Kidney epithelial cell (primary cell): Measurements from ENCODE around the gene PCDHA5. TPM values are rescaled to one million over a fixed set of nuclear protein-coding genes. Genes with fewer than 3 reads are reported as not detected.

ENCODE experiments used
- DNase-seq: peaks from one replicate; pipeline ENCODE4 v3.0.0-alpha.2; 2010; ENCODE audit warnings: low read depth
- H3K27me3 ChIP-seq: 2 replicates; pipeline ENCODE4 v1.6.0; 2011; ENCODE audit warnings: low read length; ENCODE audit not compliant: control insufficient read depth, insufficient read depth
- H3K36me3 ChIP-seq: 2 replicates; pipeline ENCODE4 v1.5.1; 2011; ENCODE audit warnings: low read length; ENCODE audit not compliant: control insufficient read depth, insufficient read depth
- H3K4me3 ChIP-seq: 2 replicates; pipeline ENCODE4 v1.5.1; 2011; ENCODE audit warnings: low read depth, mild to moderate bottlenecking, control low read depth, low read length
- total RNA-seq: library from RNA; depleted of rRNA; stranded (reverse); fragments of >200 nt; gene quantifications from 2 replicates; pipeline ENCODE4 v1.2.3, GENCODE V29; 2015
- TF ChIP-seq, protein P1 (sequence below): IDR thresholded peaks from 2 replicates; pipeline ENCODE4 v1.5.1; 2011; ENCODE audit warnings: mild to moderate bottlenecking, moderate library complexity, low read length, control low read depth, inconsistent platforms; ENCODE audit not compliant: insufficient read depth, poor library complexity, severe bottlenecking

PCDHA5 gene
- total RNA-seq, 1 donor from 2014 or later = not detected

- H3K4me3 ChIP-seq = no peak within 1 kb of the TSS
- no peak for DNase-seq
- H3K36me3 ChIP-seq = no peaks in the 10 kb centered on the region
- TF ChIP-seq, protein P1, sequence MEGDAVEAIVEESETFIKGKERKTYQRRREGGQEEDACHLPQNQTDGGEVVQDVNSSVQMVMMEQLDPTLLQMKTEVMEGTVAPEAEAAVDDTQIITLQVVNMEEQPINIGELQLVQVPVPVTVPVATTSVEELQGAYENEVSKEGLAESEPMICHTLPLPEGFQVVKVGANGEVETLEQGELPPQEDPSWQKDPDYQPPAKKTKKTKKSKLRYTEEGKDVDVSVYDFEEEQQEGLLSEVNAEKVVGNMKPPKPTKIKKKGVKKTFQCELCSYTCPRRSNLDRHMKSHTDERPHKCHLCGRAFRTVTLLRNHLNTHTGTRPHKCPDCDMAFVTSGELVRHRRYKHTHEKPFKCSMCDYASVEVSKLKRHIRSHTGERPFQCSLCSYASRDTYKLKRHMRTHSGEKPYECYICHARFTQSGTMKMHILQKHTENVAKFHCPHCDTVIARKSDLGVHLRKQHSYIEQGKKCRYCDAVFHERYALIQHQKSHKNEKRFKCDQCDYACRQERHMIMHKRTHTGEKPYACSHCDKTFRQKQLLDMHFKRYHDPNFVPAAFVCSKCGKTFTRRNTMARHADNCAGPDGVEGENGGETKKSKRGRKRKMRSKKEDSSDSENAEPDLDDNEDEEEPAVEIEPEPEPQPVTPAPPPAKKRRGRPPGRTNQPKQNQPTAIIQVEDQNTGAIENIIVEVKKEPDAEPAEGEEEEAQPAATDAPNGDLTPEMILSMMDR = no peak
- H3K27me3 ChIP-seq = no peaks in the 10 kb centered on the region
These were observed 34.6 kb downstream of the PCDHA5 start, which contains the start of gene PCDHA10 for GRCh38 chr5:140855772-140856674. Gene PCDHA10, plus strand, starts transcription at chr5:140855897. Its CDS starts 152 bp downstream, at chr5:140856049.

DNA sequence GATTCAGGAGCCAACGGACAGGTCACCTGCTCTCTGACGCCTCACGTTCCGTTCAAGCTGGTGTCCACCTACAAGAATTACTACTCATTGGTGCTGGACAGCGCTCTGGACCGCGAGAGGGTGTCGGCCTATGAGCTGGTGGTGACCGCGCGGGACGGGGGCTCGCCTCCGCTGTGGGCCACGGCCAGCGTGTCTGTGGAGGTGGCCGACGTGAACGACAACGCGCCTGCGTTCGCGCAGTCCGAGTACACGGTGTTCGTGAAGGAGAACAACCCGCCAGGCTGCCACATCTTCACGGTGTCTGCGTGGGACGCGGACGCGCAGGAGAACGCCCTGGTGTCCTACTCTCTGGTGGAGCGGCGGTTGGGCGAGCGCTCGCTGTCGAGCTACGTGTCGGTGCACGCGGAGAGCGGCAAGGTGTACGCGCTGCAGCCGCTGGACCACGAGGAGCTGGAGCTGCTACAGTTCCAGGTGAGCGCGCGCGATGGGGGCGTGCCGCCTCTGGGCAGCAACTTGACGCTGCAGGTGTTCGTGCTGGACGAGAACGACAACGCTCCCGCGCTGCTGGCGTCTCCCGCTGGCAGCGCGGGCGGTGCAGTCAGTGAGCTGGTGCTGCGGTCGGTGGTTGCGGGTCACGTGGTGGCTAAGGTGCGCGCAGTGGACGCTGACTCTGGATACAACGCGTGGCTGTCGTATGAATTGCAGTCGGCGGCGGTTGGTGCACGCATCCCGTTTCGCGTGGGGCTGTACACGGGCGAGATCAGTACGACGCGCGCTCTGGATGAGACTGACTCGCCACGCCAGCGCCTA, 36.0 kb downstream of the PCDHA5 start:
- no peak for DNase-seq
- H3K27me3 ChIP-seq = no peaks in the 10 kb centered on the region
- no peak overlapping the region for H3K4me3 ChIP-seq
- TF ChIP-seq, protein P1 = no peak
- no peaks in the 10 kb centered on the region for H3K36me3 ChIP-seq

GRCh38 chr5:140857987-140858240, 36.5 kb downstream of the PCDHA5 start:
- Histone ChIP-seq H3K36me3 (no peaks in the 10 kb centered on the region), H3K27me3 (no peaks in the 10 kb centered on the region), H3K4me3 (no peak overlapping the region)
- DNase-seq = no peak
- TF ChIP-seq, protein P1 = no peak

- no peaks in the 10 kb centered on the region for H3K27me3 ChIP-seq
- H3K4me3 ChIP-seq = no peak overlapping the region
- TF ChIP-seq, protein P1 = no peak
- no peak for DNase-seq
- H3K36me3 ChIP-seq = no peaks in the 10 kb centered on the region
These were observed 41.3 kb downstream of the PCDHA5 start for GRCh38 chr5:140862441-140863295.

DNA sequence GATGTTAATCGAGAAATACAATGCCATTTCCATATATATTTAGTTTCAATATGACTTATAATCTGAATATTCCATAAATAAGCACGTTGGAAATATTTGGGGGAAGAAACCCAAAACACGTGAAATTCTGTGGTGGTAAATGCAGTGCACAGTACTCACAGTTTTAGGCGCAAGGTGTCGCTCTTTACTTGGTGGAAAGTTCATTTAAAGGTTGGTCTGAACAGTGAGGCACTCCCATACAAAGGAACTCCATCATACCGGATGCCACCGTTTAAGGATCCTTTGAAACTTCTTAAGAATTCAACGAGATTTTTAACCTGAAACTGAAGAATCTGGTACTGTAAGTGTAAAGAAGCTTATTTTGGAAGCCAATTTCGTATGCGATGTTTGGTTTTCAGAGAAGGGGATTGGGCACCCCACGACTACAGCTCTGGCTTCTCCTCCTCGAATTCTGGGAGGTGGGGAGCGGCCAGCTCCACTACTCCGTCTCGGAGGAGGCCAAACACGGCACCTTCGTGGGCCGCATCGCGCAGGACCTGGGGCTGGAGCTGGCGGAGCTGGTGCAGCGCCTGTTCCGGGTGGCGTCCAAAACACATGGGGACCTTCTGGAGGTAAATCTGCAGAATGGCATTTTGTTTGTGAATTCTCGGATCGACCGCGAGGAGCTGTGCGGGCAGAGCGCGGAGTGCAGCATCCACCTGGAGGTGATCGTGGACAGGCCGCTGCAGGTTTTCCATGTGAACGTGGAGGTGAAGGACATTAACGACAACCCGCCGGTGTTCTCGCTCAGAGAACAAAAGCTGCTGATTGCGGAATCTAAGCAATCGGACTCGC, 47.5 kb downstream of the PCDHA5 start, which contains the start of gene PCDHA11:
PCDHA11 (plus strand) TSS at position 237 of the 834 bp plus-strand sequence; CDS start at position 384, 147 bp downstream.
- Histone ChIP-seq H3K36me3 (no peaks in the 10 kb centered on the region), H3K4me3 (no peak within 1 kb of the TSS)
- DNase-seq = no peak

More for the DNA sequence above, 47.5 kb downstream of the PCDHA5 start, which contains the start of gene PCDHA11:
- TF ChIP-seq, protein P1 = no peak
- H3K27me3 ChIP-seq = peaks cover 3% of the 10 kb centered on the region
